Measurements from ENCODE around the gene MDGA2.

MDGA2 gene

GRCh38 chr14:47353186-47353585 is 322.2 kb downstream of the MDGA2 start:
- Histone ChIP-seq H4K8ac (ENCODE audit: low read length) (no peak overlapping the region), H2AK5ac (ENCODE audit: low read length, severe bottlenecking) (no peak overlapping the region), H3K18ac (ENCODE audit: low read depth in 1 of 2, low read length in 2 of 2) (no peak overlapping the region), H3K27me3 (ENCODE audit: control insufficient read depth in 1 of 2, insufficient read depth in 1 of 2, low read length in 2 of 2) (no peaks in the 10 kb centered on the region), H2AFZ (ENCODE audit: low read depth, low read length) (no peak overlapping the region), H3K4me2 (ENCODE audit: low read length, poor library complexity, severe bottlenecking) (no peak overlapping the region), H4K91ac (ENCODE audit: low read length) (no peak overlapping the region), H3K4ac (ENCODE audit: low read depth in 1 of 2, low read length in 2 of 2) (no peak overlapping the region), H3K4me1 (ENCODE audit: control insufficient read depth, insufficient read depth, low read depth, low read length) (no peaks in the 10 kb centered on the region), H3K23ac (ENCODE audit: low read length in 2 of 2) (no peak overlapping the region), H2BK15ac (ENCODE audit: low read depth, poor library complexity, severe bottlenecking) (no peak overlapping the region), H3K14ac (ENCODE audit: low read length in 2 of 2) (no peak overlapping the region), H2BK12ac (ENCODE audit: low read length in 2 of 2) (no peak overlapping the region), H3K79me1 (replicated peaks; ENCODE audit: low read length, poor library complexity, severe bottlenecking) (no peaks in the 10 kb centered on the region), H3K9ac (ENCODE audit: low read length) (no peak overlapping the region), H3K27ac (ENCODE audit: low read length, poor library complexity, severe bottlenecking) (no peak overlapping the region), H3K36me3 (ENCODE audit: control insufficient read depth in 1 of 2, insufficient read depth in 2 of 2, low read depth in 1 of 2, low read length in 2 of 2) (no peaks in the 10 kb centered on the region), H3K4me3 (ENCODE audit: insufficient read depth in 1 of 2, low read depth in 1 of 2, low read length in 2 of 2) (no peak overlapping the region), H2BK5ac (ENCODE audit: low read depth, low read length, poor library complexity, severe bottlenecking) (no peak overlapping the region), H3K9me3 (ENCODE audit: control insufficient read depth, low read length) (peaks cover 25% of the 10 kb centered on the region), H2BK120ac (ENCODE audit: low read depth, low read length) (no peak overlapping the region)
- no peak for DNase-seq
- 93% methylated on average over 3 of the region's 4 CpGs for WGBS

- Histone ChIP-seq H3K23ac (ENCODE audit: low read length in 2 of 2) (no peak overlapping the region), H2BK120ac (ENCODE audit: low read depth, low read length) (no peak overlapping the region), H3K4me2 (ENCODE audit: low read length, poor library complexity, severe bottlenecking) (no peak overlapping the region), H2BK15ac (ENCODE audit: low read depth, poor library complexity, severe bottlenecking) (no peak overlapping the region), H2AK5ac (ENCODE audit: low read length, severe bottlenecking) (no peak overlapping the region), H3K79me1 (replicated peaks; ENCODE audit: low read length, poor library complexity, severe bottlenecking) (no peaks in the 10 kb centered on the region), H3K4me3 (ENCODE audit: insufficient read depth in 1 of 2, low read depth in 1 of 2, low read length in 2 of 2) (no peak overlapping the region), H3K4ac (ENCODE audit: low read depth in 1 of 2, low read length in 2 of 2) (no peak overlapping the region), H3K36me3 (ENCODE audit: control insufficient read depth in 1 of 2, insufficient read depth in 2 of 2, low read depth in 1 of 2, low read length in 2 of 2) (no peaks in the 10 kb centered on the region), H4K8ac (ENCODE audit: low read length) (no peak overlapping the region), H2BK12ac (ENCODE audit: low read length in 2 of 2) (no peak overlapping the region), H3K14ac (ENCODE audit: low read length in 2 of 2) (no peak overlapping the region), H3K4me1 (ENCODE audit: control insufficient read depth, insufficient read depth, low read depth, low read length) (no peaks in the 10 kb centered on the region), H3K9ac (ENCODE audit: low read length) (no peak overlapping the region), H2BK5ac (ENCODE audit: low read depth, low read length, poor library complexity, severe bottlenecking) (no peak overlapping the region), H3K9me3 (ENCODE audit: control insufficient read depth, low read length) (no peaks in the 10 kb centered on the region), H2AFZ (ENCODE audit: low read depth, low read length) (no peak overlapping the region), H3K27ac (ENCODE audit: low read length, poor library complexity, severe bottlenecking) (no peak overlapping the region), H3K27me3 (ENCODE audit: control insufficient read depth in 1 of 2, insufficient read depth in 1 of 2, low read length in 2 of 2) (no peaks in the 10 kb centered on the region), H3K18ac (ENCODE audit: low read depth in 1 of 2, low read length in 2 of 2) (no peak overlapping the region), H4K91ac (ENCODE audit: low read length) (no peak overlapping the region)
- WGBS = 84% methylated on average over 5 of the region's 5 CpGs
- no peak for DNase-seq
Observed at GRCh38 chr14:47346849-47347248, 328.6 kb downstream of the MDGA2 start.

DNA sequence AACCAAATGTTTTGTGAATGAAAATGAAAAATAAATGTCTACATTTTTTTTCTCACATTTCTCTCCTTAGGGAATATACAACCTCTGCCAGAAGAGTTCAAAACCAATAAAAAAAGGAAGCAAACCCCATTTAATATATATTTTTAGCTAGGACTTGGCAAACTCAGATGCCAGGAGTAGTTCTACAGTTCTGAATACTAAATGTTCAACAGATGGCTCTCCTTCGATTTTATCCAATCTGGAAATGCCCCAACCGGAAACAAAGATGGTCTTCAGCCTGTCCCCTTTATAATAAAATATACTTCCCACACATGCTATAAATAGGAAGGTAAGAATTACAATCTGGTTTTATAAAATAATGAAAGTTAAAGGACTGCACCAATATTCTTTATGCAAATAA is 330.4 kb downstream of the MDGA2 start:
- no peak overlapping the region for H3K27ac ChIP-seq (ENCODE audit: low read length, poor library complexity, severe bottlenecking)
- H3K18ac ChIP-seq (ENCODE audit: low read depth in 1 of 2, low read length in 2 of 2) = no peak overlapping the region
- no peak overlapping the region for H3K14ac ChIP-seq (ENCODE audit: low read length in 2 of 2)
- no peak overlapping the region for H3K9ac ChIP-seq (ENCODE audit: low read length)
- H4K8ac ChIP-seq (ENCODE audit: low read length) = no peak overlapping the region
- H3K4me1 ChIP-seq (ENCODE audit: control insufficient read depth, insufficient read depth, low read depth, low read length) = no peaks in the 10 kb centered on the region
- H3K4ac ChIP-seq (ENCODE audit: low read depth in 1 of 2, low read length in 2 of 2) = no peak overlapping the region
- H3K79me1 ChIP-seq (replicated peaks; ENCODE audit: low read length, poor library complexity, severe bottlenecking) = no peaks in the 10 kb centered on the region
- H3K4me2 ChIP-seq (ENCODE audit: low read length, poor library complexity, severe bottlenecking) = no peak overlapping the region
- 100% methylated on average over 1 of the region's 2 CpGs for WGBS
- H2AK5ac ChIP-seq (ENCODE audit: low read length, severe bottlenecking) = no peak overlapping the region
- H3K36me3 ChIP-seq (ENCODE audit: control insufficient read depth in 1 of 2, insufficient read depth in 2 of 2, low read depth in 1 of 2, low read length in 2 of 2) = no peaks in the 10 kb centered on the region
- H3K27me3 ChIP-seq (ENCODE audit: control insufficient read depth in 1 of 2, insufficient read depth in 1 of 2, low read length in 2 of 2) = no peaks in the 10 kb centered on the region
- H3K23ac ChIP-seq (ENCODE audit: low read length in 2 of 2) = no peak overlapping the region
- H3K4me3 ChIP-seq (ENCODE audit: insufficient read depth in 1 of 2, low read depth in 1 of 2, low read length in 2 of 2) = no peak overlapping the region
- no peak overlapping the region for H2BK5ac ChIP-seq (ENCODE audit: low read depth, low read length, poor library complexity, severe bottlenecking)
- no peak overlapping the region for H4K91ac ChIP-seq (ENCODE audit: low read length)
- no peaks in the 10 kb centered on the region for H3K9me3 ChIP-seq (ENCODE audit: control insufficient read depth, low read length)
- no peak overlapping the region for H2BK15ac ChIP-seq (ENCODE audit: low read depth, poor library complexity, severe bottlenecking)
- DNase-seq = no peak
- H2BK120ac ChIP-seq (ENCODE audit: low read depth, low read length) = no peak overlapping the region
- H2AFZ ChIP-seq (ENCODE audit: low read depth, low read length) = no peak overlapping the region
- H2BK12ac ChIP-seq (ENCODE audit: low read length in 2 of 2) = no peak overlapping the region

DNA sequence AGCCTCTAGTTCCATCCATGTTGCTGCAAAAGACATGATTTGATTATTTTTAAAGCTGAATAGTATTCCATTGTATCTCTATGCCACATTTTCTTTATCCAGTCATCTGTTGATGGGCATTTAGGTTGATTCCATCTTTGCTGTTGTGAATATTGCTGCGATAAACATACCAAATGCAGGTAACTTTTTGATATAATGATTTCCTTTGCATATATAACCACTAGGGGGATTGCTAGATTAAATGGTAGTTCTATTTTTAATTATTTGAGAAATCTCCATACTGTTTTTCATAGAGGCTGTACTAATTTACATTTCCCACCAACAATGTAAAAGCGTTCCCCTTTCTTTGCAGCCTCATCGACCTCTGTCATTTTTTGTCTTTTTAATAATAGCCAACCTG is 342.5 kb downstream of the MDGA2 start:
- no peak overlapping the region for H3K9ac ChIP-seq (ENCODE audit: low read length)
- no peaks in the 10 kb centered on the region for H3K9me3 ChIP-seq (ENCODE audit: control insufficient read depth, low read length)
- H2AFZ ChIP-seq (ENCODE audit: low read depth, low read length) = no peak overlapping the region
- H2BK5ac ChIP-seq (ENCODE audit: low read depth, low read length, poor library complexity, severe bottlenecking) = no peak overlapping the region
- H2AK5ac ChIP-seq (ENCODE audit: low read length, severe bottlenecking) = no peak overlapping the region
- H3K4me2 ChIP-seq (ENCODE audit: low read length, poor library complexity, severe bottlenecking) = no peak overlapping the region
- no peak overlapping the region for H3K23ac ChIP-seq (ENCODE audit: low read length in 2 of 2)
- H3K27me3 ChIP-seq (ENCODE audit: control insufficient read depth in 1 of 2, insufficient read depth in 1 of 2, low read length in 2 of 2) = no peaks in the 10 kb centered on the region
- H3K79me1 ChIP-seq (replicated peaks; ENCODE audit: low read length, poor library complexity, severe bottlenecking) = no peaks in the 10 kb centered on the region
- no peak overlapping the region for H3K4ac ChIP-seq (ENCODE audit: low read depth in 1 of 2, low read length in 2 of 2)
- no peak overlapping the region for H3K18ac ChIP-seq (ENCODE audit: low read depth in 1 of 2, low read length in 2 of 2)
- WGBS = 100% methylated on average over 2 of the region's 3 CpGs
- no peak overlapping the region for H3K14ac ChIP-seq (ENCODE audit: low read length in 2 of 2)
- no peak overlapping the region for H4K91ac ChIP-seq (ENCODE audit: low read length)
- H4K8ac ChIP-seq (ENCODE audit: low read length) = no peak overlapping the region
- H2BK120ac ChIP-seq (ENCODE audit: low read depth, low read length) = no peak overlapping the region
- H2BK15ac ChIP-seq (ENCODE audit: low read depth, poor library complexity, severe bottlenecking) = no peak overlapping the region
- no peaks in the 10 kb centered on the region for H3K4me1 ChIP-seq (ENCODE audit: control insufficient read depth, insufficient read depth, low read depth, low read length)
- H2BK12ac ChIP-seq (ENCODE audit: low read length in 2 of 2) = no peak overlapping the region
- DNase-seq = no peak
- no peaks in the 10 kb centered on the region for H3K36me3 ChIP-seq (ENCODE audit: control insufficient read depth in 1 of 2, insufficient read depth in 2 of 2, low read depth in 1 of 2, low read length in 2 of 2)
- H3K27ac ChIP-seq (ENCODE audit: low read length, poor library complexity, severe bottlenecking) = no peak overlapping the region
- H3K4me3 ChIP-seq (ENCODE audit: insufficient read depth in 1 of 2, low read depth in 1 of 2, low read length in 2 of 2) = no peak overlapping the region
